HL-60/S4 treated with phorbol 12-myristate 13-acetate at 8.2 ng/mL for 4 days and 3 days (cell line): ENCODE measurements around the gene LINGO1.

Source experiments
- in situ Hi-C: fragments of 300-500 bp; cut with MboI; formaldehyde crosslinking; loops from 2 replicates; pipeline ENCODE4 v1.15.0; 2022; ENCODE audit warnings: low sequenced_read_pairs

Gene LINGO1

GRCh38 chr15:77657634-77658238 lies 25.0 kb upstream of the LINGO1 start:
- in situ Hi-C loops, result no loop called here

- in situ Hi-C loops, result no loop called here
Measured at GRCh38 chr15:77656294-77656693, 23.6 kb upstream of the LINGO1 start.

- in situ Hi-C loops, result no loop called here
Measured at GRCh38 chr15:77654975-77655374, 22.3 kb upstream of the LINGO1 start.

GRCh38 chr15:77653832-77654480 lies 21.2 kb upstream of the LINGO1 start:
- in situ Hi-C loops, result no loop called here

GRCh38 chr15:77650265-77650664 lies 17.6 kb upstream of the LINGO1 start:
- in situ Hi-C loops, result no loop called here

GRCh38 chr15:77649610-77650009 lies 16.9 kb upstream of the LINGO1 start:
- in situ Hi-C loops, result no loop called here

GRCh38 chr15:77649017-77649416 lies 16.3 kb upstream of the LINGO1 start:
- in situ Hi-C loops, result no loop called here

- in situ Hi-C loops, result no loop called here
Measured at GRCh38 chr15:77647961-77648360, 15.2 kb upstream of the LINGO1 start.

- in situ Hi-C loops, result no loop called here
Measured at GRCh38 chr15:77646104-77646694, 13.5 kb upstream of the LINGO1 start.

- in situ Hi-C loops, result no loop called here
Measured at GRCh38 chr15:77645602-77646001, 12.9 kb upstream of the LINGO1 start.

- in situ Hi-C loops, result no loop called here
Measured at GRCh38 chr15:77644543-77645247, 12.0 kb upstream of the LINGO1 start.

GRCh38 chr15:77643764-77644163 lies 11.1 kb upstream of the LINGO1 start:
- in situ Hi-C loops, result no loop called here

- in situ Hi-C loops, result no loop called here
Measured at GRCh38 chr15:77642793-77643430, 10.2 kb upstream of the LINGO1 start.

GRCh38 chr15:77641999-77642398 lies 9.3 kb upstream of the LINGO1 start:
- in situ Hi-C loops, result no loop called here

- in situ Hi-C loops, result no loop called here
Measured at GRCh38 chr15:77640615-77641014, 7.9 kb upstream of the LINGO1 start.

GRCh38 chr15:77639431-77639830 lies 6.7 kb upstream of the LINGO1 start:
- in situ Hi-C loops, result no loop called here

- in situ Hi-C loops, result no loop called here
Measured at GRCh38 chr15:77637851-77638692, 5.4 kb upstream of the LINGO1 start.

- in situ Hi-C loops, result no loop called here
Measured at GRCh38 chr15:77636209-77636608, 3.5 kb upstream of the LINGO1 start.

GRCh38 chr15:77634266-77634962 lies 1.7 kb upstream of the LINGO1 start:
- in situ Hi-C loops, result no loop called here

GRCh38 chr15:77633913-77634265 lies 1.2 kb upstream of the LINGO1 start:
- in situ Hi-C loops, result no loop called here
